ENCODE results near the gene RGS1.

DNA sequence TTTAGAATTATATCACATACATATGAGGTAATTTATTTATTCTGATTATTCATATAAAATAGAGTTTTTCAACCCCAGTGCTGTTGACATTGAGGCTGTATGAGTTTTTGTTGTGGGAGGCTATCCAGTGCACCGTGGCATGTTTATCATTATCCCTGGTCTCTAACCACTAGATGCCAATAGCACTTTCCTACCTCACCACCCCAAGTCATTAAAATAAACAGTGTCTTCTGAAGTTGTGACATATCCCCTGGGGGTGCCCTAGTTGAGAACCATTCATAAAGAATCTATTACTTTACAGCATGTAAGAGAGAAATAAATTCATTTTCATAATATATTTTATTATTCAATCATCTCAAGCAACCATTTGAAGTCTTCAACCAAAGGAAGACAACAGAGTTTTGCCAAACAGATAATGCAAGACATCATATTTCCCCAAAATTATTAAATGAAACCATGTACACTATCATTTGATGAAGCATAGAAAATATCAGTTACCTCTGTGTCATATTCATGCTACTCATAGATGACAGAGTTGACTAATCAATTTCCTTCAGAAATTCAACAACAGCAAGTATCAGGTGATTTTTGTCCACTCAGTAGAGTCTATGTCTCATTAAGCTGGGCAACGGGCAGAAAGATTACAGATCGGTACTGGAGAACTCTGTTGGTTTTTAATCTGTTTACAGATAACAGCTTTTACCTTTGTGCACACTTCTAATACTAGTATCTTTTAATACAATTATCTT, 39.5 kb upstream of the RGS1 start:
- TF ChIP-seq EP300 (IDR thresholded peaks at IDR 0.05) (no peak), POLR2A (IDR thresholded peaks at IDR 0.05) (no peak)
- TF ChIP-seq, protein P1, sequence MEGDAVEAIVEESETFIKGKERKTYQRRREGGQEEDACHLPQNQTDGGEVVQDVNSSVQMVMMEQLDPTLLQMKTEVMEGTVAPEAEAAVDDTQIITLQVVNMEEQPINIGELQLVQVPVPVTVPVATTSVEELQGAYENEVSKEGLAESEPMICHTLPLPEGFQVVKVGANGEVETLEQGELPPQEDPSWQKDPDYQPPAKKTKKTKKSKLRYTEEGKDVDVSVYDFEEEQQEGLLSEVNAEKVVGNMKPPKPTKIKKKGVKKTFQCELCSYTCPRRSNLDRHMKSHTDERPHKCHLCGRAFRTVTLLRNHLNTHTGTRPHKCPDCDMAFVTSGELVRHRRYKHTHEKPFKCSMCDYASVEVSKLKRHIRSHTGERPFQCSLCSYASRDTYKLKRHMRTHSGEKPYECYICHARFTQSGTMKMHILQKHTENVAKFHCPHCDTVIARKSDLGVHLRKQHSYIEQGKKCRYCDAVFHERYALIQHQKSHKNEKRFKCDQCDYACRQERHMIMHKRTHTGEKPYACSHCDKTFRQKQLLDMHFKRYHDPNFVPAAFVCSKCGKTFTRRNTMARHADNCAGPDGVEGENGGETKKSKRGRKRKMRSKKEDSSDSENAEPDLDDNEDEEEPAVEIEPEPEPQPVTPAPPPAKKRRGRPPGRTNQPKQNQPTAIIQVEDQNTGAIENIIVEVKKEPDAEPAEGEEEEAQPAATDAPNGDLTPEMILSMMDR (IDR thresholded peaks at IDR 0.05): no peak

All from gastroesophageal sphincter (tissue), 3 donors.